Measurements from ENCODE around the gene THEMIS.

DNA sequence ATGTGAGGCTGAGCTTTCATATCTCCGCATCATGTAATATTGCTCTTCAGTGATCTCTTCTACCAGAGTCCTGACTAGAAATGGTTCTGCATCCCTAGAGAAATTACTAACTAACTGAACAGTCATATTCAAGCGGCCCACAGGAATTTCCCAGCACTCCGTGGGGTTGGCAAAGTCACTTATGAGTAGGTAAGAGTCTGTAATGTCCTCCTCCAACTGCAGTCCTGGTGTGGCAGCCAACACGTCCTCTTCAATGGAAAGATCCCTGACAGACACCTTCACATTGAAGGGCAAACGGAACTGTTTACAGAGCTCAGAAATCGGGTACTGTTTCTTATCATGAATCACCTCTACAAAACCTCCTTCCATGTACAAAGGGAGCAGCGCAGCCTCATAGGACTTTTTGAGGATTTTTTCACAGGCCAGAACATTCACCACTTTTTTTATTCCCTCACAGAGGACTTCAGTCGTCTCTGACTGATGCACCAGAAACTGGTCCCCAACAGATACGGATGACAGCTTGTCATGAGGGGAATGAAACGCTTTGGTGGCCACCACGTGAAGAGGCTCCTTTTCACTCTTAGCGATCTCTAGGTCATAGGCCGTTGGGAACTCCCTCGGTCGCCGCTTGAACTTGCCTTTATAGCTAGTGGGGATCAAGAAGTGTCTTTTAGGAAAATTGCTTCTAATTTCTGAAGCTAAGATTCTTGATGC is 87.7 kb downstream of the THEMIS start:
- no peak for TF ChIP-seq CTCF (conservative IDR thresholded peaks at IDR 0.05; ENCODE audit: low read depth, low read length)
- no peak for TF ChIP-seq EZH2 (IDR thresholded peaks at IDR 0.05; ENCODE audit: borderline replicate concordance, low read depth, low read length, poor library complexity, severe bottlenecking)

Data from A673 (cell line).